GM12891 (cell line): ENCODE measurements around the gene S100A9.

Source experiments
- POLR2A ChIP-seq: IDR thresholded peaks from 2 replicates; pipeline ENCODE4 v1.6.1; 2011; ENCODE audit warnings: low read depth, low read length, control low read depth
- POLR2AphosphoS5 ChIP-seq: IDR thresholded peaks from 2 replicates; pipeline ENCODE4 v1.6.1; 2011; ENCODE audit warnings: low read depth, low read length, control low read depth
- SPI1 ChIP-seq: IDR thresholded peaks from 2 replicates; pipeline ENCODE4 v1.6.1; 2011; ENCODE audit warnings: low read depth, low read length, control low read depth
- TAF1 ChIP-seq: IDR thresholded peaks from 2 replicates; pipeline ENCODE4 v1.6.1; 2011; ENCODE audit warnings: low read depth, low read length, control low read depth

DNA sequence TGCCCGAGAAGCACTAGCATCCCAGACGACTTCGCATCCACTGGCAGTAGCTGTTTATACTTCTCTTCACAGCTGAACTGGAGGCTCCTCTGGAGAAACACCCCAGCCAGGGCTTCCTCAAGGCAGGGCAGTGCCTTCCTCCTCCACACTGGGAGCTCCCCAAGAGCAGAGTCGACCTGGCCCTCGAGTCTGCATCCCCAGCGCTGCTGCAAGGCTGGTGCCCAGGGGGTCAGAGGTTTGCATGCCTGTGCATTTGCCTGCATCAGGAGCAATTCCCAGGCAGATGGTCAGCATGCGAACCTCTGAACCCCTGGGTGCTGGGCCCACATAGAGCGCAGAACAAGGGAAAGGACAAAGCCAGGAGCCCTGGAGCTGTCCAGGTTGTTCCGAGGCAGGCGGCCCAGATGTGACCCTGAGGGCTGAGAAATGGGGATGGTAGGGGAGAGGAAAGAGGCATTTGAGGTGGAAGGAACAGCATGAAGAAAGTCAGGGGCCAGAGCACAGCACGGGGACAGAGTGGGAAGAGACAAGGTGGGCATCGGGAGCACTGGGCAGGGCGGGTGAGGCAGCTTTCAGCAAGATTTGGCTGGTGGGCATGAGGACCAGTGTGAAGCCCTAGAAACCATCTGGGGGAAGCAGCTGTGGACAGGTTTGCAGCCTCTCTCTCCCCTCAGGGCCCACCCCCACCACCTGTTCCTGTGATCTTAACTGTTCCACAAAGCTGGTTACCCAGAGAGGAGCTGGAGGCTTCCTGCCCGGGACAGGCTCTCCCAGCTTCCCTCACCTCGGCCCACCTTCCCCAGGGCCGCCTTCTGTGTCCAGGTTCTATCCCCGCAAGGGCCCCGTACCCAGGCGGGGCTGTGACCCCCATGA is 39.6 kb downstream of the S100A9 start:
- TF ChIP-seq TAF1 (no peak), POLR2A (no peak), POLR2AphosphoS5 (no peak), SPI1 (no peak)
